GM12878 (cell line): ENCODE results near the gene MRPL28. TPM values are rescaled to one million over a fixed set of nuclear protein-coding genes. Genes with fewer than 3 reads are reported as not detected.

Source experiments
- ATAC-seq: fragments of 200-7000 bp; cut with Tn5 transposase; 3 replicates; pipeline ENCODE4 v1.9.1; 2020; ENCODE audit warnings: mild to moderate bottlenecking, moderate library complexity
- BruUV-seq: library from RNA; stranded (reverse); fragments of 400-500 nt; replicated peaks from 2 replicates; lab custom pipeline; 2021; lab: Mats Ljungman, UMichigan
- CTCF ChIA-PET: fragments of 300-600 bp; sonication (Branson Sonifier 250); formaldehyde crosslinking; extraction: SDS; loops from one replicate; lab custom pipeline; 2021; ENCODE audit warnings: inconsistent platforms; lab: Yijun Ruan, JAX
- POLR2A ChIA-PET: fragments of 350-600 bp; formaldehyde crosslinking; extraction: SDS; loops from one replicate; lab custom pipeline; 2021; ENCODE audit warnings: inconsistent platforms; lab: Charles Lee
- RAD21 ChIA-PET: fragments of 300-600 bp; sonication (Branson Sonifier 250); formaldehyde crosslinking; loops from one replicate; lab custom pipeline; 2023; ENCODE audit warnings: antibody characterized with exemption; ENCODE audit not compliant: unreplicated experiment; lab: Charles Lee
- SMC1A ChIA-PET: fragments of 300-600 bp; sonication (Branson Sonifier 250); formaldehyde crosslinking; loops from one replicate; lab custom pipeline; 2023; ENCODE audit not compliant: unreplicated experiment, uncharacterized antibody; lab: Charles Lee
- DNase-seq: peaks from one replicate; pipeline ENCODE4 v3.0.0-alpha.2; 2011; ENCODE audit warnings: low read depth, low spot score
- FAIRE-seq: peaks from 3 replicates; lab custom pipeline; 2011; peaks lifted over from hg19 to GRCh38; lab: Jason Lieb, UNC
- H2AFZ ChIP-seq: 2 replicates; pipeline ENCODE4 v1.6.0; 2011; ENCODE audit warnings: low read depth, low read length, control low read depth; ENCODE audit not compliant: control insufficient read depth
- H3K27ac ChIP-seq: 2 replicates; pipeline ENCODE4 v1.5.1; 2011; ENCODE audit warnings: control low read depth; ENCODE audit not compliant: control insufficient read depth, insufficient read depth
- H3K27me3 ChIP-seq, 2 experiments: replicated peaks in 1 of 2; 2 replicates each; pipeline versions ENCODE4 v1.6.0 to v1.6.1; 2011; ENCODE audit warnings: low read length in 1 of 2; ENCODE audit not compliant: control insufficient read depth in 2 of 2, insufficient read depth in 2 of 2
- H3K36me3 ChIP-seq, 2 experiments: 2 replicates each; pipeline ENCODE4 v1.5.1; 2011; ENCODE audit warnings: low read length in 1 of 2; ENCODE audit not compliant: control insufficient read depth in 2 of 2, insufficient read depth in 2 of 2
- H3K4me1 ChIP-seq: 2 replicates; pipeline ENCODE4 v1.6.1; 2011; ENCODE audit warnings: mild to moderate bottlenecking, low read length, moderate library complexity, mixed read lengths; ENCODE audit not compliant: control insufficient read depth, insufficient read depth
- H3K4me2 ChIP-seq: 2 replicates; pipeline ENCODE4 v1.6.0; 2011; ENCODE audit warnings: control low read depth; ENCODE audit not compliant: control insufficient read depth, insufficient read depth
- H3K4me3 ChIP-seq: fragments of 200-600 bp; sonication (generic); 2 replicates; pipeline ENCODE4 v1.5.1; 2016
- H3K79me2 ChIP-seq: 2 replicates; pipeline ENCODE4 v1.6.0; 2011; ENCODE audit warnings: low read length; ENCODE audit not compliant: control insufficient read depth, insufficient read depth
- H3K9ac ChIP-seq: 2 replicates; pipeline ENCODE4 v1.8.0; 2011; ENCODE audit warnings: low read length, control low read depth, mixed read lengths; ENCODE audit not compliant: control insufficient read depth, insufficient read depth
- H3K9me3 ChIP-seq: replicated peaks from 3 replicates; pipeline ENCODE4 v1.5.1; 2011; ENCODE audit warnings: mild to moderate bottlenecking, low read length; ENCODE audit not compliant: control insufficient read depth, insufficient read depth
- H4K20me1 ChIP-seq: 2 replicates; pipeline ENCODE4 v1.6.0; 2011; ENCODE audit not compliant: control insufficient read depth, insufficient read depth
- ATF3 ChIP-seq: IDR thresholded peaks from 2 replicates; pipeline ENCODE4 v1.6.1; 2011; ENCODE audit warnings: low read depth, mild to moderate bottlenecking, low read length, moderate library complexity, borderline replicate concordance; ENCODE audit errors: extremely low read depth
- ATF7 ChIP-seq: fragments of 450-650 bp; IDR thresholded peaks from 2 replicates; pipeline ENCODE4 v1.6.1; 2016; ENCODE audit warnings: low read depth, mild to moderate bottlenecking
- BMI1 ChIP-seq: fragments of 450-650 bp; IDR thresholded peaks from 2 replicates; pipeline ENCODE4 v1.6.1; 2016; ENCODE audit warnings: mild to moderate bottlenecking, moderate library complexity, borderline replicate concordance
- CREM ChIP-seq: IDR thresholded peaks from 2 replicates; pipeline ENCODE4 v1.6.1; 2014; ENCODE audit warnings: antibody characterized with exemption, low read depth
- MAX ChIP-seq: IDR thresholded peaks from 2 replicates; pipeline ENCODE4 v1.6.1; 2012; ENCODE audit warnings: low read depth, low read length, improper control_type of control experiment
- MXI1 ChIP-seq: fragments of 150-350 bp; IDR thresholded peaks from 2 replicates; pipeline ENCODE4 v1.6.1; 2011; ENCODE audit warnings: low read depth, mild to moderate bottlenecking, inconsistent platforms, low read length, improper control_type of control experiment
- NR2F1 ChIP-seq: fragments of 450-650 bp; conservative IDR thresholded peaks from 2 replicates; pipeline ENCODE4 v1.6.1; 2017; ENCODE audit warnings: mild to moderate bottlenecking
- PML ChIP-seq: IDR thresholded peaks from 2 replicates; pipeline ENCODE4 v1.6.1; 2012; ENCODE audit warnings: low read length, inconsistent platforms
- RBBP5 ChIP-seq: fragments of 200-600 bp; sonication (generic); conservative IDR thresholded peaks from 2 replicates; pipeline ENCODE4 v1.6.1; 2016
- SPI1 ChIP-seq: IDR thresholded peaks from 2 replicates; pipeline ENCODE4 v1.6.1; 2011; ENCODE audit warnings: low read depth, mild to moderate bottlenecking, low read length, moderate library complexity, borderline replicate concordance; ENCODE audit not compliant: insufficient read depth
- SREBF1 ChIP-seq: IDR thresholded peaks from 2 replicates; pipeline ENCODE4 v1.6.1; 2012; ENCODE audit warnings: mild to moderate bottlenecking, low read length
- WGBS: methylation state at CpG from one replicate; pipeline ENCODE4 v1.1.6; 2016; ENCODE audit warnings: low lambda C conversion rate; ENCODE audit not compliant: insufficient replicate concordance, insufficient coverage; ENCODE audit errors: missing lambda C conversion rate; 5-methylcytosine and 5-hydroxymethylcytosine counted together
- in situ Hi-C: fragments of 300-500 bp; cut with MboI; formaldehyde crosslinking; loops from 9 replicates; pipeline ENCODE4 v1.14.3; 2018; ENCODE audit warnings: mixed read lengths
- intact Hi-C: fragments of 100-400 bp; cut with micrococcal nuclease; formaldehyde crosslinking; loops from one replicate; pipeline ENCODE4 v1.14.2; 2022; ENCODE audit not compliant: unreplicated experiment
- polyA plus RNA-seq, 11 experiments: library from polyadenylated mRNA; depleted of rRNA in 4 of 11; unstranded in 6 of 11; stranded (reverse) in 5 of 11; fragments of >200 nt; fragmentation: Nextera tagmentation in 4 of 11; fragmentation: Illumina TruSeq in 1 of 11; extraction: Ambion mirVana in 4 of 11; extraction: Trizol in 1 of 11; gene quantifications; 1 replicate in 1 of 11; 2 replicates in 10 of 11; pipeline versions ENCODE4 v1.2.1 to v1.2.3, GENCODE V29; 2011 to 2016; ENCODE audit warnings: inconsistent platforms in 2 of 11, missing spikeins in 2 of 11, low read depth in 1 of 11
- total RNA-seq, 4 experiments: library from RNA; depleted of rRNA in 3 of 4; stranded (reverse); fragments of >200 nt in 3 of 4; fragmentation: Illumina TruSeq in 1 of 4; extraction: Trizol in 1 of 4; gene quantifications; 2 replicates each; pipeline versions ENCODE4 v1.2.1 to v1.2.3, GENCODE V29; 2013 to 2021

MRPL28 gene
- total and polyA plus RNA-seq, 10 of the 15 experiments (the other 5 are each of a cell fraction or from before 2014, with no cell fraction given): 1.6 to 185 (median 110) TPM

- in situ Hi-C loops (no loop called here), intact Hi-C loops (no loop called here)
- Histone ChIP-seq H3K27me3 (no peaks in the 10 kb centered on the region), H3K27ac (no peak overlapping the region), H3K9ac (no peak overlapping the region), H2AFZ (no peak overlapping the region), H4K20me1 (no peaks in the 10 kb centered on the region), H3K9me3 (no peaks in the 10 kb centered on the region; the same call in 2 of the 3 replicates), H3K4me2 (no peak overlapping the region), H3K79me2 (peaks cover 27% of the 10 kb centered on the region), H3K4me3 (no peak overlapping the region), H3K4me1 (no peaks in the 10 kb centered on the region), H3K36me3 (no peaks in the 10 kb centered on the region; a peak in 1 of 4 replicates)
- ChIA-PET CTCF (no interaction called here), POLR2A (interaction anchor here (0.6 to 1.2 kb wide), 5 partner anchors 8 to 298 kb away, joined by 3 to 9 read pairs (median 3); no protein-coding TSS in a partner anchor), RAD21 (interaction anchor here (1.2 kb wide), 1 partner anchor 15 kb away, joined by 4 read pairs; the partner anchor contains the start of gene AXIN1), SMC1A (no interaction called here)
- WGBS: 98% methylated on average over 9 of the region's 10 CpGs
- DNase-seq: no peak
- no peak for TF ChIP-seq CREM
- BruUV-seq: no TSS peak
- no peak for FAIRE-seq
- ATAC-seq: no peak; the same call in 2 of the 3 replicates
These were observed 32.9 kb downstream of the MRPL28 start for GRCh38 chr16:337437-337836.

- CTCF ChIA-PET: interaction anchor here (0.9 to 1.9 kb wide), 2 partner anchors 12 to 14 kb away, joined by 3 to 7 read pairs; no protein-coding TSS in a partner anchor
These were observed 34.1 kb downstream of the MRPL28 start for GRCh38 chr16:336269-336668.

More at GRCh38 chr16:336269-336668, 34.1 kb downstream of the MRPL28 start:
- TF ChIP-seq NR2F1 (no peak), ATF7 (no peak), RBBP5 (no peak), MAX (no peak), SREBF1 (no peak), ATF3 (no peak), PML (no peak), CREM (no peak), SPI1 (no peak), BMI1 (no peak), MXI1 (no peak)
- ChIA-PET SMC1A (no interaction called here), RAD21 (interaction anchor here (1.2 kb wide), 1 partner anchor 16 kb away, joined by 4 read pairs; the partner anchor contains the start of gene AXIN1), POLR2A (interaction anchor here (0.6 to 1.3 kb wide), 4 partner anchors 9 to 1142 kb away, joined by 3 to 8 read pairs (median 4); no protein-coding TSS in a partner anchor)
- Histone ChIP-seq H3K4me1 (no peaks in the 10 kb centered on the region), H3K27ac (no peak overlapping the region), H2AFZ (no peak overlapping the region), H3K9ac (no peak overlapping the region), H3K36me3 (no peaks in the 10 kb centered on the region; a peak in 1 of 4 replicates), H3K4me2 (no peak overlapping the region), H4K20me1 (no peaks in the 10 kb centered on the region), H3K27me3 (no peaks in the 10 kb centered on the region), H3K9me3 (no peaks in the 10 kb centered on the region), H3K4me3 (no peak overlapping the region), H3K79me2 (peaks cover 30% of the 10 kb centered on the region)
- intact Hi-C loops: no loop called here
- DNase-seq: no peak
- FAIRE-seq: no peak
- no peak for ATAC-seq
- in situ Hi-C loops: no loop called here
- no TSS peak for BruUV-seq
- WGBS: 87% methylated on average over 11 of the region's 11 CpGs
